Mesendoderm (in vitro differentiated cells): ENCODE data around the gene UBE3D.

Source experiments
- DNase-seq: peaks from one replicate; pipeline ENCODE4 v3.0.0; 2013
- H2AK5ac ChIP-seq: 2 replicates; pipeline ENCODE4 v1.6.1; 2013; ENCODE audit warnings: low read length, inconsistent platforms
- H2BK120ac ChIP-seq: 2 replicates; pipeline ENCODE4 v1.6.1; 2013; ENCODE audit warnings: low read depth, mild to moderate bottlenecking, low read length, moderate library complexity, mixed read lengths
- H2BK15ac ChIP-seq: replicated peaks from 2 replicates; pipeline ENCODE4 v1.6.1; 2013; ENCODE audit warnings: low read depth, mild to moderate bottlenecking, moderate library complexity
- H2BK5ac ChIP-seq: 2 replicates; pipeline ENCODE4 v1.6.1; 2013; ENCODE audit warnings: low read length, inconsistent platforms
- H3K18ac ChIP-seq: 2 replicates; pipeline ENCODE4 v1.6.1; 2013; ENCODE audit warnings: mild to moderate bottlenecking, low read length, mixed read lengths
- H3K23ac ChIP-seq: one replicate; pipeline ENCODE4 v1.6.1; 2013; ENCODE audit warnings: low read length
- H3K27ac ChIP-seq: 2 replicates; pipeline ENCODE4 v1.5.1; 2013; ENCODE audit warnings: low read depth, mild to moderate bottlenecking, inconsistent platforms, low read length, moderate library complexity
- H3K27me3 ChIP-seq: 2 replicates; pipeline ENCODE4 v1.6.1; 2013; ENCODE audit warnings: low read length, control low read depth, mild to moderate bottlenecking, inconsistent platforms; ENCODE audit not compliant: insufficient read depth, poor library complexity
- H3K36me3 ChIP-seq: 2 replicates; pipeline ENCODE4 v1.6.1; 2013; ENCODE audit warnings: low read length, inconsistent platforms; ENCODE audit not compliant: control insufficient read depth, insufficient read depth
- H3K4ac ChIP-seq: one replicate; pipeline ENCODE4 v1.6.1; 2013; ENCODE audit warnings: low read depth, mild to moderate bottlenecking, low read length, moderate library complexity
- H3K4me1 ChIP-seq: 2 replicates; pipeline ENCODE4 v1.6.1; 2013; ENCODE audit warnings: low read depth, low read length, inconsistent platforms; ENCODE audit not compliant: control insufficient read depth
- H3K4me2 ChIP-seq: 2 replicates; pipeline ENCODE4 v1.6.1; 2013; ENCODE audit warnings: low read length
- H3K4me3 ChIP-seq: 2 replicates; pipeline ENCODE4 v1.5.1; 2013; ENCODE audit warnings: mild to moderate bottlenecking, low read length
- H3K56ac ChIP-seq: one replicate; pipeline ENCODE4 v1.6.1; 2013; ENCODE audit warnings: low read length
- H3K79me1 ChIP-seq: 2 replicates; pipeline ENCODE4 v1.6.1; 2013; ENCODE audit warnings: low read length, inconsistent platforms
- H3K79me2 ChIP-seq: 2 replicates; pipeline ENCODE4 v1.6.1; 2013; ENCODE audit warnings: mild to moderate bottlenecking, low read length; ENCODE audit not compliant: control insufficient read depth, insufficient read depth
- H3K9ac ChIP-seq: 2 replicates; pipeline ENCODE4 v1.6.1; 2013; ENCODE audit warnings: low read length, inconsistent platforms
- H4K5ac ChIP-seq: one replicate; pipeline ENCODE4 v1.6.1; 2013; ENCODE audit warnings: low read length
- H4K8ac ChIP-seq: one replicate; pipeline ENCODE4 v1.6.1; 2013; ENCODE audit warnings: low read depth, mild to moderate bottlenecking, control low read depth, low read length, moderate library complexity
- WGBS: extraction: QIAGEN DNeasy Blood & Tissue Kit; methylation state at CpG from one replicate; pipeline ENCODE4 v1.1.7; 2013; ENCODE audit warnings: low lambda C conversion rate, missing lambda C conversion rate; ENCODE audit not compliant: insufficient coverage; ENCODE audit errors: extremely low coverage; 5-methylcytosine and 5-hydroxymethylcytosine counted together

Gene UBE3D

DNA sequence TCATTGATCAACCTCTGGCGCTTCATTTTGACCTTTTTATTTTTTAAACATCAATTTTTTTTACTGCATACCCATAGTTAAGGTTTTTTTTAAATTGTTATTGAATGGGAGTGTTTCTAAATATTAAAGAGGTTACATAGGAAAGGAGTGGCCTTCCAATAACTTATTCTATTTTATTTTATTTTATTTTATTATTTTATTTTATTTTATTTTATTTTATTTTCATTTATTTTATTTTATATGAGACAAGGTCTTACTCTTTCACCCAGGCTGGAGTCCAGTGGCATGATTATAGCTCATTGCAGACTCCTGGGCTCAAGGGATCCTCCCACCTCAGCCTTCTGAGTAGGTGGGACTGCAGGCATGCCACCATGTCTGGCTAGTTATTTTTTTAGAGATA lies 32.0 kb upstream of the UBE3D start:
- DNase-seq: no peak
- Histone ChIP-seq H2BK15ac (no peak overlapping the region), H4K8ac (no peak overlapping the region), H3K9ac (no peak overlapping the region), H3K79me2 (no peaks in the 10 kb centered on the region), H2BK120ac (no peak overlapping the region), H4K5ac (no peak overlapping the region), H3K36me3 (no peaks in the 10 kb centered on the region), H3K4me2 (no peak overlapping the region), H3K56ac (no peak overlapping the region), H2BK5ac (no peak overlapping the region), H3K4me3 (no peak overlapping the region), H3K18ac (no peak overlapping the region), H3K27me3 (no peaks in the 10 kb centered on the region), H3K4me1 (no peaks in the 10 kb centered on the region), H3K4ac (no peak overlapping the region), H3K23ac (no peak overlapping the region), H2AK5ac (no peak overlapping the region), H3K79me1 (no peaks in the 10 kb centered on the region), H3K27ac (no peak overlapping the region)
- no CpG with 5 or more reads among the region's 1 CpG for WGBS

DNA sequence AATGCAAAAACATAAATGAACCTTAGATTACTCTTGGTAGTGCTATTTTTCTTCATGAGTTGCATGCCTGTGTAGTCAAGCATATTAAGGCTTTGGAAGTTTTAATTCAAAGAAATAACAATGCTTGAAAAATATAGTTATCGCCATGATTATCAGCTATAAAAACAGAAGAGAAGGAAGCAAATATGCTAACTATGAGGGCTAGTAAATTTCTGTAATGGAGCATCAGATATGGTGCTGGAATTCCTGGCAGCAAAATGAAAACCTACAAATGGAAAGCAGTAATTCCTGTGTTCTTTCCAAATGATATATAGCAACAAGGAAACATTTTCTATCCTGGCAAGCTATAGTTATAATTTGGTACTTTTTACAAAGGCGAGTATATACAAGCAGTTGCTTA lies 31.6 kb upstream of the UBE3D start:
- H3K4ac ChIP-seq: no peak overlapping the region

DNA sequence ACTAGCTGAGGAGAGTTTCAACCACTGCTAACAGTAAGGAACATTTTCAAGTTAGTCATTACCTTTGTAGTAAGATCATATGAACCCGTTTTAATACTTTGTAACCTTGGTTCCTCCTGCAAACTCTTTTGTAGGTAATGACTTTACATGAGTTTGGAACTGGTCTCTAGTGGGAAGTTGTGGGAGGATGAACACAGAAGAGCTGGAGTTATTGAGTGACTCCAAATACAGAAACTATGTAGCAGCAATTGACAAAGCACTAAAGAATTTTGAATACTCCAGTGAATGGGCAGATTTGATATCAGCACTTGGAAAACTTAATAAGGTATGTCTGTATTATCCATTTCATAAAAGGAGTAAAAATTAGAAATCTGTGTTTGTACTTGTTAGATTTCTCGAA lies 31.1 kb upstream of the UBE3D start:
- Histone ChIP-seq H3K4me2 (no peak overlapping the region), H3K36me3 (no peaks in the 10 kb centered on the region), H3K56ac (no peak overlapping the region), H3K9ac (no peak overlapping the region), H3K4me3 (no peak overlapping the region), H3K27me3 (no peaks in the 10 kb centered on the region), H3K79me2 (no peaks in the 10 kb centered on the region), H2BK15ac (no peak overlapping the region), H3K4me1 (no peaks in the 10 kb centered on the region), H2BK5ac (no peak overlapping the region), H2BK120ac (no peak overlapping the region), H3K79me1 (no peaks in the 10 kb centered on the region), H3K27ac (no peak overlapping the region), H3K23ac (no peak overlapping the region), H3K18ac (no peak overlapping the region), H4K5ac (no peak overlapping the region), H2AK5ac (no peak overlapping the region), H4K8ac (no peak overlapping the region), H3K4ac (no peak overlapping the region)
- DNase-seq: no peak
- WGBS: no CpG with 5 or more reads among the region's 2 CpGs

More for the DNA sequence above, 31.6 kb upstream of the UBE3D start:
- Histone ChIP-seq H3K9ac (no peak overlapping the region), H3K4me1 (no peaks in the 10 kb centered on the region), H3K4me3 (no peak overlapping the region), H2BK5ac (no peak overlapping the region), H2BK120ac (no peak overlapping the region), H4K8ac (no peak overlapping the region), H2BK15ac (no peak overlapping the region), H3K18ac (no peak overlapping the region), H3K79me2 (no peaks in the 10 kb centered on the region), H3K79me1 (no peaks in the 10 kb centered on the region), H3K56ac (no peak overlapping the region), H3K36me3 (no peaks in the 10 kb centered on the region), H2AK5ac (no peak overlapping the region), H4K5ac (no peak overlapping the region), H3K27ac (no peak overlapping the region), H3K27me3 (no peaks in the 10 kb centered on the region), H3K4me2 (no peak overlapping the region), H3K23ac (no peak overlapping the region)
- no CpG with 5 or more reads among the region's 2 CpGs for WGBS
- DNase-seq: no peak

DNA sequence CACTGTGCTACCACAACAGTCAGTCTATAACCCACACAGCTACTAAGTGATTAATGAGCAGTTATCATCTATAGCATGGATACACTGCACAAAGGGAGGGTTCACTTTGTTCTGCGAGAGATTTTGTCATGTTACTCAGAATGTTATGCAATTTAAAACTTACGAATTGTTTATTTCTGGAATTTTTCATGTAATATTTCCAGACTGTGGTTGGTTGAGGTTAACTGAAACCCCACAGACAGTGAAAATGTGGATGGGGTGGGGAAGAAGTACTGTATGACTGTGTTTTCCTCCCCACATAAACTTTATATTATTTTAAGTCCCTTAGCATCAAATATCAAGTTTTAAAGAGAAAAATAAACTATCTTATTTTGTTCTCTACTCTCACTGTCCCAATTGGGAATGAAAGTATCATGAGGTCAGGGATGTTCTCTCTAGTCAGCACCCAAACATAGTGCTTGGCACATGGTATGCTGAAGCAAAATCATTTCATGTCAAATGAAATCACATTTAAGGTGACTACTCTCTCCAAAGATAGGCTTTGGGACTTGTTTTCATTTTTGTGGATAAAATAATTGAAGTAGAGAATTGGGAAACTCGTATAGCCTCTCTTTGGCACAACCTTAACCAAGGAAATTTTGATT lies 27.2 kb upstream of the UBE3D start:
- no CpG with 5 or more reads among the region's 3 CpGs for WGBS
- no peak overlapping the region for H2BK5ac ChIP-seq

DNA sequence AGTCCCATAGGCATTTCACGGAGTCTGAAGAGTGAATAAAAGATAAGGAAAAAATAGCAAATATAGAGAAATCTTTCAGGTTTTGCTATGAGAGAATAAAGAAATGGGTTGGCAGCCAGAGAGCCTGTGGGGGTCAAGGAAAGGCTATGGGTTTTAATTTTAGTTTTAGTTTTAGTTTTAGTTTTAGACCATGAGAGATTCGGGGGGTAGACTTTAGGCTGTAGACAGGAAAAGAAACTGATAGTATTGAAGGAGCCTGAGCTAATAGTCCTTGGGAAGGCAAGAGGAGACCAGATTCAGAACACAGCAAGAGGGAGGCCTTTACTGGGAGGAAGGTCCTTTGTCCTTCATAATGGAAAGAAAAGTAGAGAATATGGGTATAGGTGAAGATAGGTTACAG lies 21.1 kb upstream of the UBE3D start:
- no peaks in the 10 kb centered on the region for H3K79me2 ChIP-seq
- H3K4me1 ChIP-seq: no peaks in the 10 kb centered on the region
- no peaks in the 10 kb centered on the region for H3K79me1 ChIP-seq
- no peak overlapping the region for H2BK120ac ChIP-seq
- no peak overlapping the region for H3K4me3 ChIP-seq
- H2BK5ac ChIP-seq: no peak overlapping the region
- H3K56ac ChIP-seq: no peak overlapping the region
- H3K27me3 ChIP-seq: no peaks in the 10 kb centered on the region
- H3K23ac ChIP-seq: no peak overlapping the region
- no peak overlapping the region for H3K18ac ChIP-seq
- H3K4me2 ChIP-seq: no peak overlapping the region
- H2AK5ac ChIP-seq: no peak overlapping the region
- no peak overlapping the region for H3K9ac ChIP-seq
- no CpG with 5 or more reads among the region's 2 CpGs for WGBS
- H3K27ac ChIP-seq: no peak overlapping the region
- H2BK15ac ChIP-seq: no peak overlapping the region
- H4K8ac ChIP-seq: no peak overlapping the region
- H4K5ac ChIP-seq: no peak overlapping the region
- H3K36me3 ChIP-seq: no peaks in the 10 kb centered on the region
- DNase-seq: no peak
- no peak overlapping the region for H3K4ac ChIP-seq

More for the DNA sequence above, 27.2 kb upstream of the UBE3D start:
- no peak overlapping the region for H3K9ac ChIP-seq
- no peak for DNase-seq
- no peak overlapping the region for H3K27ac ChIP-seq
- H2BK120ac ChIP-seq: no peak overlapping the region
- no peak overlapping the region for H4K5ac ChIP-seq
- H3K23ac ChIP-seq: no peak overlapping the region
- no peaks in the 10 kb centered on the region for H3K79me2 ChIP-seq
- H3K4ac ChIP-seq: no peak overlapping the region
- H3K36me3 ChIP-seq: no peaks in the 10 kb centered on the region
- H2AK5ac ChIP-seq: no peak overlapping the region
- H3K4me1 ChIP-seq: no peaks in the 10 kb centered on the region
- H3K4me2 ChIP-seq: no peak overlapping the region
- no peaks in the 10 kb centered on the region for H3K79me1 ChIP-seq
- H4K8ac ChIP-seq: no peak overlapping the region
- no peak overlapping the region for H2BK15ac ChIP-seq
- H3K18ac ChIP-seq: no peak overlapping the region
- no peaks in the 10 kb centered on the region for H3K27me3 ChIP-seq
- H3K4me3 ChIP-seq: no peak overlapping the region
- H3K56ac ChIP-seq: no peak overlapping the region

DNA sequence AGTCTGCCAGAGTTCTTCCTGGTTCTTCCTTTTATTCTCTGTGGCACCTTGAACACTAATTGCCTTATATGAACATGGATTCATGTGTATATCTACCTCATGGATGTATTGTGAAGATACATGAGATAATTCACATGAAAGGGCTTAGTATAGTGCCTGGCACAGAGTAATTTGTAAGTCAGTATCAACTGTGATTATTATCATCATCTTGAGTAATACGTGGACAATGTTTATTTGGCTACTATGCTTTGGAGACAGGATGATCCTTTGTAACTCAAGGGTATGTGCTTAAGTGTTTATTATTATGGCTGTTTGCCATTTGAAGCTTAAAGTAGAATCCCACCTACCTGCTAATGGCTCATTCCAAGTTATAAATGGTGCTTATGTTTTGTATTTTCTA lies 17.8 kb upstream of the UBE3D start:
- no peak overlapping the region for H3K9ac ChIP-seq

More for the DNA sequence above, 17.8 kb upstream of the UBE3D start:
- Histone ChIP-seq H4K8ac (no peak overlapping the region), H2AK5ac (no peak overlapping the region), H2BK120ac (no peak overlapping the region), H3K27ac (no peak overlapping the region), H4K5ac (no peak overlapping the region), H2BK15ac (no peak overlapping the region), H3K4me3 (no peak overlapping the region), H3K79me2 (no peaks in the 10 kb centered on the region), H2BK5ac (no peak overlapping the region), H3K79me1 (no peaks in the 10 kb centered on the region), H3K36me3 (no peaks in the 10 kb centered on the region), H3K56ac (no peak overlapping the region), H3K27me3 (no peaks in the 10 kb centered on the region), H3K4me1 (no peaks in the 10 kb centered on the region), H3K18ac (no peak overlapping the region), H3K4me2 (no peak overlapping the region), H3K4ac (no peak overlapping the region), H3K23ac (no peak overlapping the region)
- DNase-seq: no peak
- no CpG with 5 or more reads among the region's 1 CpG for WGBS
